Esophagus squamous epithelium (tissue), 5 donors: ENCODE results near the gene RBM3. TPM values are rescaled to one million over a fixed set of nuclear protein-coding genes. Genes with fewer than 3 reads are reported as not detected.

Experiments used
- DNase-seq: peaks from one replicate; lab custom pipeline; 2025; lab: John Stamatoyannopoulos, UW
- H3K27ac ChIP-seq, 4 donors: fragments of 200-600 bp; sonication (generic); one replicate each; pipeline ENCODE4 v1.5.1; 2016 to 2019; ENCODE audit warnings: mild to moderate bottlenecking in 1 of 4
- H3K27me3 ChIP-seq, 4 donors: fragments of 200-600 bp; sonication (generic); 1 replicate in 3 of 4; 2 replicates in 1 of 4; pipeline versions ENCODE4 v1.5.1 to v1.6.0; 2017 to 2021; ENCODE audit warnings: antibody characterized with exemption in 1 of 4
- H3K36me3 ChIP-seq, 3 donors: fragments of 200-600 bp; sonication (generic); one replicate each; pipeline ENCODE4 v1.5.1; 2016 to 2019
- H3K4me1 ChIP-seq, 3 donors: fragments of 200-600 bp; sonication (generic); one replicate each; pipeline ENCODE4 v1.5.1; 2017 to 2019
- H3K4me3 ChIP-seq, 4 donors: fragments of 200-600 bp; sonication (generic); 1 replicate in 3 of 4; 2 replicates in 1 of 4; pipeline ENCODE4 v1.5.1; 2016 to 2019; ENCODE audit warnings: mild to moderate bottlenecking in 2 of 4, moderate library complexity in 1 of 4
- H3K9me3 ChIP-seq, 3 donors: fragments of 200-600 bp; sonication (generic); one replicate each; pipeline ENCODE4 v1.5.1; 2016 to 2019
- POLR2A ChIP-seq, 4 donors: fragments of 450-650 bp; IDR thresholded peaks; one replicate each; pipeline ENCODE4 v1.6.1; 2017; ENCODE audit warnings: antibody characterized with exemption in 4 of 4, mild to moderate bottlenecking in 4 of 4, moderate library complexity in 3 of 4
- WGBS, 2 donors: methylation state at CpG; one replicate each; pipeline ENCODE4 v1.1.5; 2018; 5-methylcytosine and 5-hydroxymethylcytosine counted together
- intact Hi-C: fragments of 100-400 bp; cut with DNase I; formaldehyde crosslinking; loops from one replicate; pipeline ENCODE4 v1.15.0; 2022
- total RNA-seq, 4 donors: library from RNA; depleted of rRNA; stranded (reverse); fragments of >200 nt; gene quantifications; one replicate each; pipeline ENCODE4 v1.1.0, GENCODE V29; 2016
- TF ChIP-seq, protein P1 (sequence below), 6 experiments: fragments of 450-650 bp in 4 of 6; fragments of 200-600 bp in 2 of 6; sonication (generic) in 2 of 6; IDR thresholded peaks; one replicate each; pipeline ENCODE4 v1.5.1; 2016 to 2019; ENCODE audit warnings: antibody characterized with exemption in 6 of 6, mild to moderate bottlenecking in 4 of 6, moderate library complexity in 4 of 6
- donor health status: DM: yes; HTN: yes; CAD: no.

The RBM3 gene
- total RNA-seq, 4 donors from 2014 or later, result 110 to 220 (median 214) TPM

DNA sequence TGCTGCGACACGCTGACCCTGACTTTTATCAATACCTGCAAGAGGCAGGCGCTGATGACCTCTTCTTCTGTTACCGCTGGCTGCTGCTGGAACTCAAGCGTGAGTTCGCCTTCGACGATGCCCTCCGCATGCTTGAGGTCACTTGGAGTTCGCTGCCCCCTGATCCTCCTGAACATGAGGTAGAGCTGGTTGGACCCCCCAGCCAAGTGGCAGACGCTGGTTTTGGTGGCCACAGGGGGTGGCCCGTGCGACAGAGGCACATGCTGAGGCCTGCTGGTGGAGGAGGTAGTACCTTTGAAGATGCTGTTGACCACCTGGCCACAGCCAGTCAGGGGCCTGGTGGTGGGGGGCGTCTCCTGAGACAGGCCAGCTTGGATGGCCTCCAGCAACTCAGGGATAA, 14.2 kb upstream of the RBM3 start:
- TF ChIP-seq, protein P1, sequence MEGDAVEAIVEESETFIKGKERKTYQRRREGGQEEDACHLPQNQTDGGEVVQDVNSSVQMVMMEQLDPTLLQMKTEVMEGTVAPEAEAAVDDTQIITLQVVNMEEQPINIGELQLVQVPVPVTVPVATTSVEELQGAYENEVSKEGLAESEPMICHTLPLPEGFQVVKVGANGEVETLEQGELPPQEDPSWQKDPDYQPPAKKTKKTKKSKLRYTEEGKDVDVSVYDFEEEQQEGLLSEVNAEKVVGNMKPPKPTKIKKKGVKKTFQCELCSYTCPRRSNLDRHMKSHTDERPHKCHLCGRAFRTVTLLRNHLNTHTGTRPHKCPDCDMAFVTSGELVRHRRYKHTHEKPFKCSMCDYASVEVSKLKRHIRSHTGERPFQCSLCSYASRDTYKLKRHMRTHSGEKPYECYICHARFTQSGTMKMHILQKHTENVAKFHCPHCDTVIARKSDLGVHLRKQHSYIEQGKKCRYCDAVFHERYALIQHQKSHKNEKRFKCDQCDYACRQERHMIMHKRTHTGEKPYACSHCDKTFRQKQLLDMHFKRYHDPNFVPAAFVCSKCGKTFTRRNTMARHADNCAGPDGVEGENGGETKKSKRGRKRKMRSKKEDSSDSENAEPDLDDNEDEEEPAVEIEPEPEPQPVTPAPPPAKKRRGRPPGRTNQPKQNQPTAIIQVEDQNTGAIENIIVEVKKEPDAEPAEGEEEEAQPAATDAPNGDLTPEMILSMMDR (IDR thresholded peaks at IDR 0.05), result no peak
- no peak for TF ChIP-seq POLR2A (IDR thresholded peaks at IDR 0.05)
- H3K9me3 ChIP-seq, result no peaks in the 10 kb centered on the region
- WGBS, 2 donors, result 91 to 100% methylated on average over 3 to 13 of the region's 14 CpGs
- H3K4me1 ChIP-seq, result peaks cover 0 to 9% (median 0%) of the 10 kb centered on the region in 3 donors
- DNase-seq, result no peak
- H3K36me3 ChIP-seq, result peaks cover 5 to 83% (median 13%) of the 10 kb centered on the region in 3 donors
- no peaks in the 10 kb centered on the region for H3K27me3 ChIP-seq
- H3K4me3 ChIP-seq, result no peak overlapping the region
- intact Hi-C loops, result no loop called here
- no peak overlapping the region for H3K27ac ChIP-seq

DNA sequence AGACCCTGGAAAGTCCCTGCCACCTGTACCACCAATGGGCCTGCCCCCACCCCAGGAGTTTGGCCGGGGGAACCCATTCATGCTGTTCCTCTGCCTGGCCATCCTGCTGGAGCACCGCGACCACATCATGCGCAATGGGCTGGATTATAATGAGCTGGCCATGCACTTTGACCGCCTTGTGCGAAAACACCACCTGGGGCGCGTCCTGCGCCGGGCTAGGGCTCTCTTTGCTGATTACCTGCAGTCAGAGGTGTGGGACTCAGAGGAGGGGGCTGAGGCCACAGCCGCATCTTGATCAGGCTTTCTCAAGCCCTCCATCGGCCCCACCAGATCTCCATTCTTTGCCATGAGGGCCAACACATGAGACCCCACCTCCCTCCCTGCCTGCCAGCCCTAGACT, 13.6 kb upstream of the RBM3 start:
- TF ChIP-seq, protein P1 (IDR thresholded peaks at IDR 0.05), result no peak
- TF ChIP-seq POLR2A (IDR thresholded peaks at IDR 0.05), result no peak
- no peaks in the 10 kb centered on the region for H3K9me3 ChIP-seq
- intact Hi-C loops, result no loop called here
- DNase-seq, result no peak
- peaks cover 5 to 76% (median 13%) of the 10 kb centered on the region in 3 donors for H3K36me3 ChIP-seq
- H3K27ac ChIP-seq, result no peak overlapping the region
- H3K4me1 ChIP-seq, result peaks cover 0 to 9% (median 0%) of the 10 kb centered on the region in 3 donors
- no peak overlapping the region for H3K4me3 ChIP-seq
- no peaks in the 10 kb centered on the region for H3K27me3 ChIP-seq
- 92% methylated on average over 2 of the region's 12 CpGs; no CpG with 5 or more reads in 1 of the 2 donors for WGBS, 2 donors

DNA sequence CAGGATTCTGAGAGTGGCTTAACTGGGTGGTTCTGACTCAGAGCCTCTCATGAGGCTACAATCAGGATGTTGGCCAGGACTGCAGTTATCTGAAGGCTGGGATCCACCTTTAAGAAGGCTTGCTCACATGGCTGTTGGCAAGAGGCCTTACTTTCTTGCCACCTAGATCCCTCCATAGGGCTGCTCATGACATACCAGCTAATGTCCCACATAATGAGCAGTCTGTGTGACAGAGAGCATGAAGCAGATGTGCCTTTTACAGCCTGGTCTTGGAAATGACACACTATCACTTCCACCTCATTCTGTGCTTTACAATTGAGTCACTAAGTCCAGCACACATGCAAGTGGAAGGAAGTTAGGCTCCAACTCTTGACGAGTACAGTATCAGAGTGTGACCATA, 4.3 kb upstream of the RBM3 start:
- H3K36me3 ChIP-seq, result peaks cover 0 to under 1% (median 0%) of the 10 kb centered on the region in 3 donors

DNA sequence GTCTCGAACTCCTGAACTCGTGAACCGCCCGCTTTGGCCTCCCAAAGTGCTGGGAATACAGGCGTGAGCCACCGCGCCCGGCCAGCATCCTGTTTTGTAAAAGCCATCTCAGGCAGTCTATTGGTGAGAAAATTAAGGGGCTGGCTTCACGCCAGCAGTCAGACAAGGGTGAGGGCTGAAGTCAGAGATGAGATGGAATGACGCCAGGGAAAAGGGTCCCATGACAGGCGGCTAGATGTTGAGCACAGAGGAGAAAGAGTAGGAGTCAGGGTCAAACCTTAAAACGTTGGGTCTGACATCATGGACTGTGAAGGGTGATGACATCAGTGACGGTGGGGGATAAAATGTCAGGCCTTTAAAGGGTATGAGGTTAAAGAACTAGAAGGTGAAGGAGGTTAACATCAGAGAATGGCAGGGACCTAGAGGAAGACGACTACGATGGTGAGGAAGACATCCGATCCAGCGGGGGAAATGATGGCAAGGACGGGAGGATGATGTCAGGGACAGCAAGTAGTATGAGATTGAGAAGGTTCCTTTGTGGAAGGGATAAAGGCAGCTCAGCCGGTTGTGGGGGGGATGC, 504 bp upstream of the RBM3 start:
- no peaks in the 10 kb centered on the region for H3K9me3 ChIP-seq
- TF ChIP-seq, protein P1 (IDR thresholded peaks at IDR 0.05), result no peak
- TF ChIP-seq POLR2A (IDR thresholded peaks at IDR 0.05), result no peak
- DNase-seq, result no peak
- H3K4me1 ChIP-seq, result peaks cover 3 to 39% (median 11%) of the 10 kb centered on the region in 3 donors
- H3K36me3 ChIP-seq, result peaks cover 0 to 37% (median 12%) of the 10 kb centered on the region in 3 donors
- peak overlapping the region; percentile 97 to 99 (median 99) for H3K27ac ChIP-seq
- intact Hi-C loops, result no loop called here
- peak overlapping the region; percentile 64 to 83 (median 74) for H3K4me3 ChIP-seq
- no peaks in the 10 kb centered on the region for H3K27me3 ChIP-seq
- 1 to 47% methylated on average over 9 to 11 of the region's 19 CpGs for WGBS, 2 donors

More for the DNA sequence above, 4.3 kb upstream of the RBM3 start:
- WGBS, 2 donors, result 17 to 50% methylated on average over 1 of the region's 1 CpG
- H3K4me3 ChIP-seq, result no peak overlapping the region
- no peaks in the 10 kb centered on the region for H3K27me3 ChIP-seq
- H3K4me1 ChIP-seq, result peaks cover 0 to under 1% (median 0%) of the 10 kb centered on the region in 3 donors
- TF ChIP-seq, protein P1 (IDR thresholded peaks at IDR 0.05), result no peak
- no peak for TF ChIP-seq POLR2A (IDR thresholded peaks at IDR 0.05)
- H3K27ac ChIP-seq, result peak overlapping the region in 1 of 4 donors; percentile 33
- no peak for DNase-seq
- intact Hi-C loops, result no loop called here
- no peaks in the 10 kb centered on the region for H3K9me3 ChIP-seq

DNA sequence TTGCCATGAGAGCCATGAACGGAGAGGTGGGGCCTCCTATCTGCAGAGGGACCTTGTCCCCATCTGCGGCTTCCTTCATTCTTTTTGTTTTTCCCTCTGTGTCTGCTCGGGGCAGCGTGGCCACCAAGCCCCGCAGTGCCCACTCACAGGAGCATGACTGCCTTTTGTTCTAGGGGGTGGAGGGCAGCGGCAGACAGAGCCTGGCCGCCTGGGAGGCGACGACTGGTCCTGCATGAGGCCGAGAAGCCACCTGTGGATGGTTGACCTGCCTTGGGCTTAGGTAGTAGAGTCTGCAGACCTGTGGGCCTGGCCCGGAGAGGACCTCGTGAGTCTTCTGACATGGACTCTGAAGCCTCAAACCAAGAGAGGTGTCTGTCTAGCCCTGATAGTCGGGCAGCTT, 1.4 kb downstream of the RBM3 start:
- WGBS, 2 donors, result 70% methylated on average over 4 of the region's 13 CpGs; no CpG with 5 or more reads in 1 of the 2 donors
- intact Hi-C loops, result no loop called here
- no peak for TF ChIP-seq POLR2A (IDR thresholded peaks at IDR 0.05)
- TF ChIP-seq, protein P1 (IDR thresholded peaks at IDR 0.05), result no peak
- no peaks in the 10 kb centered on the region for H3K9me3 ChIP-seq
- H3K4me3 ChIP-seq, result peak overlapping the region; percentile 64 to 83 (median 74)
- peaks cover 0 to 47% (median 12%) of the 10 kb centered on the region in 3 donors for H3K36me3 ChIP-seq
- no peak for DNase-seq
- H3K4me1 ChIP-seq, result peaks cover 3 to 54% (median 11%) of the 10 kb centered on the region in 3 donors
- H3K27ac ChIP-seq, result peak overlapping the region; percentile 97 to 99 (median 99)
- H3K27me3 ChIP-seq, result no peaks in the 10 kb centered on the region
